ENCODE data around the gene SEPTIN8.

Gene SEPTIN8

GRCh38 chr5:132764671-132765238 lies 12.3 kb downstream of the SEPTIN8 start:
- DNase-seq (ENCODE audit: low read depth), result no peak

GRCh38 chr5:132764051-132764450 lies 13.0 kb downstream of the SEPTIN8 start:
- no peak for DNase-seq (ENCODE audit: low read depth)

DNA sequence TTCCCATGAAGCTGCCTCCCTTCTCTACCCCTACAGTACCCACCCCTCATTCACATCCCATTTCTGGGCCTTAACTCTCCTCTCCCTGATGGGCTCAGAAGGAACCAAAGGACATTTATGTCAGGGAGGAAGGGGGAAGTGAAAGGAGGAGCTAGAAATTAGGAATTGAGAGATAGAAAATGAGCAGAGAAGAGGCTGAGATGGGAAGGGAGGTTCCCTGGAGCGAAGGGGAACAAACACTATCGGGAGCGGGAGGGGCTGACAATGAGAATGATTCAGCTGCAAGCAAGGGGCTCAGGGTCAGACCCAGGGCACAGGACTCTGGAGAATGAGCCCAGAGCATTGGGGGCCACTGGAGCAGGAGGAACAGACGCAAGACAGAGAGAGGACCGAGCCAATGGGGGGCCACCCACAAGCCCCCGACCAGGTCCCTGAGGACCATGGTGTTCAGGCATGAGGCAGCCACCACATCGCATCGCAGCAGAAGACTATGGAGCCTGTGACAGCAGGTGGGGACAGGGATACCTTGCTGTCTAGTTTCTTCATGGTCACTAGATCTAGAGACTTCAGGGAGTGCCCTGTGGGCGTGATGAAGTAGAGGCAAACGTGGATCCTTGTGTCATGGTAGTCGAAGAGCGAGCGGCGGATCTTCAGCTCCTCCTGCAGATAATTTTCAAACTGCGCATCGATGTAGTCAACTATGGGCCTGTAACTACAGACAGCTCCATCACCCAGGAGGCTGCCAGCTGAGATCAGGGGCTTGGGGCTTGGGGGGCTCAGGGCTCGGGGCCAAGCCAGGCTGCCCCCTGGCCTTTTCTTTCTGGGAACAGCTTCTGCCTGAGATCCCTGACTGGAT lies 13.6 kb downstream of the SEPTIN8 start:
- DNase-seq (ENCODE audit: low read depth), result no peak

- no peak for DNase-seq (ENCODE audit: low read depth)
These were observed 14.6 kb downstream of the SEPTIN8 start for GRCh38 chr5:132762246-132763000.

DNA sequence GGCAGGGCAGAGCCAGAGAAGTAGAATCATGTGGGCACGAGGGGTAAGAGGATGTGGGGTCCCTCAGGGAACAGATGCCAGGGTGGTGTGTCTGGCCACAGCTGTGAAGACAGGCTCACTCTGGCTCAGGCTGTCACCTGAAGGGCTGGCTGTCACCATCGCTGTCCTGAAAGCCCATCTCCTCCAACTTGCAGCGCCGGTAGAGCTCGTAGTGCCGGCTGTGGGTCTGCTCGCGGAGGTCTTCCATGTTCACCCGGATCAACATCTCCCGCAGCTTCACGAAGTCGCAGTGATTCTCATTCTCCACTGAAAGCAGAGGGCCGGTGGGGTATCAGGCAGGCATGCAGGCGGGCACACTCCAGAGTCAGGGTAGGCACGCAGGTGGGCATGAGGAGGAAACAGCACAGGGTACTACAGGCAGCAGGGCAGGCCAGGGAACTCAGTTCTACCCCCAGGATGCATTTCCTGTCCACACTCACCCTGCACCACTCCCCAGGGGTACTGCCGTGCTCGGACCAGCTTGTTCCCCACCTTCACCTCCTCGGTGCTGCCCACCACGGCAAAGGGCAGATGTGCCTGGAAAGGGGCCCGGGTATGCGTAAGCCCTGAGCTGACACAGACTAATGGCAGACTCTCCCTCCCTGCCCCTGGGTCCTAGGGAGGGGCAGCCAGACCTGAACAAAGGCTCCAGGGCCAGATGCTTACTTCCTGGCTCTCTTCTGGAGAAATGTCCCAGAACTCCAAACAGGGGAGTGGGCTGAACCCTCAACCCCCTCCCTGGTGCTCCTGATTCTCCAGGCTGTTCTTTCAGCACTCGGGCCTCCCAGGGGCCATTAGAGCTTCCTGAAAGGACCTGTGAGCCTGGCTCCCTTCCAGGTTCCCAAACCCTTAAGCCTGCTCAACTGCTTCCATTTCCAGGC lies 15.5 kb downstream of the SEPTIN8 start:
- DNase-seq (ENCODE audit: low read depth), result no peak

DNA sequence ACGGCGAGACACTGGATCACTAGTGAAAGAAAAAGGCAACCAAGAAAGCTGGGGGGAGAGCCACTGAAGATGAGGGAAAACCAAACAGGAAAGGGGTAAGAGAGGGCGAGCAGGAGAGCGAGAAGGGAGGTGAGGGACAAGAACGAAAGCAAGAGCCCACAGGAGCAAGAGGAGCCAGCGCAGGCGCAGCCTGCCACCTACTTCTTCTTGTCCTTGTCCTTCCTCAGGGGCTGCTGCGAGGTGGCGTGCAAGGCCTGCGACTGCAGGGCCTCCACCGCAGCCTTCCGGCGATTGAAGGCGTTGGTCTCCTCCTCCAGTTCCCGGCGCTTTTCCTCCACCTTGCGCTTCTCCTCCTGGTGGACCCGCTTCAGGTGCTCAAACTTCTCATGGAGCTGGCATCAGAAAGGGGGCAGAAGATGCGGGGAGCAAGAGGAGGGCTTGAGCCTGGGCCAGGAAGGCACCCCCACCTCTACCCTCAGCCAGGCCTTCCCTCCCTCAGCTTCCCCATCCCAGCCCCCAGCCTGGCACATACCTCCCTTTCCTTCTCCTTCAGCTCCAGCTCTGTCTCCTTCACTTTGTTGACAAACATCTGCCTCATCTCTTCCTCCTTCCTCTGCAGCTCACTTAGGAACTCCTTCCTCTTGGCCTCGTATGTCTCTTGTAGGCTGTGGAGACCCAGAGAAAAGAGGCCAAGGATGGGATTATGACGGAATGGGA lies 16.3 kb downstream of the SEPTIN8 start:
- no peak for DNase-seq (ENCODE audit: low read depth)

DNA sequence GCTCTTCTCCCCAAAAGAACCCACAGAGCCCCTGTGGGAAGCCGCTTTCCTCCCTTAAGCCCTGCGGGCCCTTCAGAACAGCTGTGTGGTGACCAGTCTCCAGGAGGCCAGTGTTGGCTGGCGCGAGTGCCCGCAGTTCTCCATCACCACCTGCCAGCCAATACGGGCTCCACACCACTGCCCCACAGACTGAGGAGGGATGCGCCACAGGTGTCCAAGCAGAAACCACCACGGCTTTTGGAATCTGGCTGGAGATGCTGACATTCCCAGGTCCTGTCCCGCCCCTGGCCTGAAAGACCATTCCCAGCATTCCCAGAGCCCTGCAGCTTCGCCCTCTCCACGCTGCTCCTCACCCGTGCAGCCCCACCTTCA lies 17.0 kb downstream of the SEPTIN8 start:
- no peak for DNase-seq (ENCODE audit: low read depth)

DNA sequence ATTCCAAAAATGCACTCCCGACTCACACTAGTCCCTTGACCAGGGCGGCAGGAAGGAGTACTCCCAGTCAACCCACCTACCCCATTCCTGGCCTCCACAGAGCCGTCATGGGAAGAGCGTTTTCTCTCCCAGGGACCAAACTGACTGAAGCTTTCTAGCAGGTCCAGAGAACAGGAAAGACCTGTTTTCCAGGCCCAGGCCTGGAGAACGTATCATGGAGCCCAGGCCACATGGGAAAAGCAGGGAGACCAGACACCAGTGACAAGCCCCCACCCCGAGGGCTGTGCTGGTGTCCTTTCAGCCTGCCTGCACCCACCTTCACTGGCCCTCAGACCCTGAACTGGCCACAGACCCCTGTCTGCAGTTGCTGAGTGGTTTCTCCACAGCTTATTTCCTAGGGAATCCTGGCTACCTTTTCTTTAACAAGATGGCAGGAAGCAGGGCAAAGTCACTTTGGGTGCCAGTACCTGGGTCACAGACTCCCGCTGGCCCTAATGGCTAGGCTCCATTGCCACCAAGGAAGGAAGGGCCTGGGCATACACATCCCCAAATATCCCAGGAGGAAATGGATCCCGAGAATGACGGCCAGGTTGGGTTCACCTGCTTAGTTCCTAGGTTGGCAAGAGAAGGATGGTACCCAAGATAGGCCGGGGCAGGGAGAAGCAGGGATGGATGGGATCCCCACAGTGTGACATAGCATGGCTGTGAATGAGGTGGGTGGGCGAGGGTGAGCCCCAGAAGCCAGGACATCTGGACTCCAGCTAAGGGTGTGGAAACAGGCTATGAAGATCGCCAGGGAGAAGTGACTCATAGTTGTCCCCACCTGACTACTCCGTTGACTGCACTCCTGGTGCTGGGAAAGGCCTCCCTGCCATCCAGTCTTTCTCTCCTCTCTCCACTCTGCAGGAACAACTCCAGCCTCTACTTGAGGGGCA lies 17.7 kb downstream of the SEPTIN8 start:
- DNase-seq (ENCODE audit: low read depth), result no peak

DNA sequence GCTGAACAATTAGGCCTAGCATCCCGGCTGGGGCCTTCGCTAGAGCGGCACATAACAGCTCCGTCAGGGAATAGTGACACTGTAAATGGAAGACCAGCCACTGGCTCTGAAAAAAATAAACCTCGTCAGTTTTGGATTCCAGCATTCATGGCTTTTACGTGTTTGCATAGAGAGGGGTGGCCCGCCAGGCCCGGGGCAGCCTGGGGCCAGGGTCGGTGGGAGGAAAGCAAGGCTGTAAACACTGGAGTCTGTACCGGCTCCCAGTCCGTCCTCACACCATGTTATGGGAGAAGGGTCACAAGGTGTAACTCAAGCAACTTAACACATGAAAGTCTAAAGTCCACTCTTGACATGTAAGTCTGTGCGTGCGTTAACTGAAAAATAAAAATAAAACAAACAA lies 18.6 kb downstream of the SEPTIN8 start:
- no peak for DNase-seq (ENCODE audit: low read depth)

DNA sequence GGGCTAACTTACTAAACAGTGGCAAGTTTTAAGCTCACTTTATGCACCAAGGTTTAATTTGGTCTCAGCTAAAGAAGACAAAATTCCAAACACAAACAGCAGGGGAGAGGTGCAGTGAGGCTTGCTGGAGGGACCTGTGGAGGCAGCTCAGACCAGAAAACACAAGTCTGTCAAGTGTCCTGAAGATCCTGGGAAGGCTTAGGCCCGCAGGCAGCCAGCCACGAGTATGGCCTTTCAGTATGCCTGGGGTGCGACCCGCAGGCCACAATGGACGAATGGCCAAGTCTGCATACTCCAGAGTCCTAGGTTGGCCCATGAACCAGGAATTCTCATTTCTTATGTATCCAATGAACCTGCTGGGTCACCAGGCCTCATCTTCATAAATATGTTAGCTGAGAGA lies 20.5 kb downstream of the SEPTIN8 start:
- DNase-seq (ENCODE audit: low read depth), result no peak

DNA sequence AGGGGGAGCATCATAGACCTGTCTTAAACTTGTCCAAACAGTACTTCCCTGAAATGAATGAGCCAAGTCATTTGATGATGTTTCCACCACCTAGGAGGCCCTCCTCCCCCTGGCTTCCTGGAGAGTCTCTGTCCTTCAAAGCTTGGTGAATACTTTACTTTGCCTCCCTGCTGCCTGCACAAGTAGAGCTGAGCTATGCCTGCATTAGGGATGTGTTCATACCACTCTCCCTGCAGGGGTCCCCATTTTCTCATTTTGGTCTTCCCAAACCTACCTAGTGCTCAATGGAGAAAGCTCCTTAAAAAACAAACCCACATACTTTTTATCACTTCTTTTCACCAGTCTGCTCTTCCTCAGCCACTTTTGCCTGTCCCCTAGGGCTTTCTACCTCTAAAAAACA lies 22.1 kb downstream of the SEPTIN8 start:
- no peak for DNase-seq (ENCODE audit: low read depth)

DNA sequence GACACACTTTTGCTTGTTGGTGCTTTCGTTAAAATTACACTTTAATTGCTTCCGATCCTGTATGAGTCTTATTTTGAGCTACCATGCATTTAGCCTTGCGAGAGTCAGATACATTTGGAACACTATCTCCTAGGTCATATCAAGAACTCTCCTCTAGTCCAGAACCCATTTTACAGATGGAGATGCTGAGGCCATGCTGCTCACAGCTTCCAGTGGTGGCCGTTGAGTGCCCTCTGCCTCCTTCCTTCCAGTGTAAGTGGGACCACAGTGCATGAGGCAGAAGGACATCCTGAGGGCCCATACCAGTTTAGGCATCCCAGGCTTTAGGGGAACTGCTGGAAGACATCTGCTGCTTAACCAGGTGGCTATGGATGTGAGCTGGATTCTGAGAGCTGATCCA lies 22.9 kb downstream of the SEPTIN8 start:
- DNase-seq (ENCODE audit: low read depth), result no peak

DNA sequence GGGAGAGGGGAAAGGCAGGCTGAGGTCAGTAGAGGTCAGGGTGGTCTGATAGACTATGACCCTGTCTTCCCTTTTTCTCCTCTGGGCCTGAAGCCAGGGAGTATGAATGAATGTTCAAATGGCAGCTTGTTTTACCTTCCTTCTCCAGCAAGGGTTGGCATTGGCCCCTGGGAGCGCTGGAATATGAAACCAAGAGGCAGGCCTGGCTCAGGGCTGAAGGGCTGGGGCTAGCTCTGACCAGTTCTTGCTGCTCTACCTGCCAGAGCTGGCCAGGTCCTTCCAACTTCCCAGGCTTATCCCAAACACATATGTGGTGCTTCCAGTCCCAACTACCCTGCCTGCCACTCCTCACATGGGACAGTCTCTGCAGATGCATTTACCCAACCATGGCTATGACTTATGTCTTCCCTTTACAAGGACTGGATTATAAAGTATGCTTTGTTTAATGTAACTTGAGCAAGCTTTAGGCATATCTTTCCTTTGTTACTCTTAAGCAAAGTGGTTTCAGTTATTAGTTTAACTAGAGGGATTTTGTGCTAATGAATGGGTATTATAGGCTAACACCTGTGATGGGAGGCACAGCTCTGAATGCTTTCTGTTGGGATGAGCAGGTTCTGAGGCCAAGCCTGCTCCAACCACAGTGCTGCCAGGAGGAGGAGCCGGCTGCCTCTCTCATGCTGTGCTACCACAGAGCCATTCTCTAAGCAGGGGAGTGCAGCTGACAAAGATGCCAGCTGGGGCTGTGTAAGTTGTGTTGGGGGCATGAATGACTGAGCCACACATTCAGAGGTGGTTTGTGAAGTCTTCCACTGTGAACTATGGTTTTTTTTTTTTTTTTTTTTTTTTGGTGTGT lies 23.7 kb downstream of the SEPTIN8 start:
- no peak for DNase-seq (ENCODE audit: low read depth)

DNA sequence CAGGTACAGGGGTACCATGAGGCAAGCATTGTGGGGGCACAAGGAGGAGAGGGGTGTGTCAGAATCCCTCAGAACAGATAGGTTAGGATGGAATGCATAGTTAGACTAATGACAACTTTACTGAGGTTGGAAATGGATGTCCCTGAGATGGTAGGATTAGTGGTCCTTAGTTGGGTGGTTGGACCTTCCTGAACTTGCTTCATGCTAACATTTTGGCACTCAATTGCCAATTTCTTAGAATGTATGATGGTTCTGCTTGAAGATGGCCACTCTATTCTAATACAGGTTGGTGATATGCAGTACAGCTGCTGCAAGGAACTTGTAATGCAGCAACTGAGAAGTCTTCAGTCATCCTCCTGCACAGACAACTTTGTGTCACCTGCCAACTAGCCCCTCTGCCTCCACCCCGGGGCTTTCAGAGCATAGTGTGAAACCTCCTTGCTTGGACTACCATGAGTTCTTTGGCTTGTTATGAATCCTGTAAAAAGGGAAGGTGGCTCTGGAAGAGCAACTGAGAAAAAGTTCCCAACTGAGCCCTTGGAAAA lies 24.4 kb downstream of the SEPTIN8 start:
- no peak for DNase-seq (ENCODE audit: low read depth)

GRCh38 chr5:132751971-132752580 lies 25.0 kb downstream of the SEPTIN8 start:
- DNase-seq (ENCODE audit: low read depth), result no peak

DNA sequence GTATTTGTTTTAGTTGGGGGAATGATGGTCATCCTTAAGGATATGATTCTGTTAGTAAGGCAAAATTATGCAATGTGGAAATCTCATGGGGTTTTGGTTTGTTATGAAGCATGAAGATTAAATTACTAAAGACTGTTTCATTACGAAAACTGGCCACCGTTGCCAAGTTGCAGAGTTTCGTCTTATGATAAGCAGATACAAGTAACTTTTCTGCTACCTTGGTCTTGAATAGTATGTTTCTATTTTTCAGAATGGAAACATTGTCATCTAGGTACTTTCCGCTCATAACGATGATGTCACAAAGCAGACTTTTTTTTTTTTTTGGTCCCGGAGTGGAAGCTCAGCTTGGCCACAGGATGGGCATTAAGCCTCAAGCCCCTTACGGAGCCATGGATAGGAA lies 25.6 kb downstream of the SEPTIN8 start:
- no peak for DNase-seq (ENCODE audit: low read depth)

GRCh38 chr5:132750471-132751230 lies 26.4 kb downstream of the SEPTIN8 start:
- DNase-seq (ENCODE audit: low read depth), result no peak

DNA sequence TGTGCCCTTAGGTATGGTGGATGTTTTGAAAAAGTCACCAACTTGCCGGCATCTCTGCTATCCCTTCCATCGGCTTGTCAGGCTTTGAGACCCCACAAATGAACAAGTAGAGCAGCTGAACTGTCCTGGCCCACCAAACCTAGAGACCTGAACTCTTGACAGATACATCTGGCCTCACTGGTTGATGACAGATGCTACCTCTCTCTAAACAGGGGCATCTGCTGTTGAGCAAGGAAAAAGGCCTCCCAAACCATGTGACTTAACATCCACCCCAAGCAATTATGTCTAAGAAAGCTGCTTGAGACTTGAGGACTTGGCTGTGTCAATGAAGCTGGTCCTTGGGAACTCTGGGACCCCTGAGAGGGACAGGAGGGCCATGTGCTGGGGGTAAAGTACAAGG lies 27.5 kb downstream of the SEPTIN8 start:
- DNase-seq (ENCODE audit: low read depth), result no peak

Data from non-pigmented ciliary epithelial cell (primary cell).